ENCODE results near the gene SPINK14.

- TF ChIP-seq CTCF (IDR thresholded peaks at IDR 0.05), result no peak
- no peak for TF ChIP-seq POLR2A (IDR thresholded peaks at IDR 0.05)
Observed at GRCh38 chr5:148166550-148167283, 1.6 kb upstream of the SPINK14 start.
